CD8-positive, alpha-beta memory T cell (primary cell): ENCODE data around the gene HRH4. TPM values are rescaled to one million over a fixed set of nuclear protein-coding genes. Genes with fewer than 3 reads are reported as not detected.

Experiments used
- CTCF ChIA-PET: fragments of 350-600 bp; sonication (Branson Sonifier 250); formaldehyde crosslinking; loops from one replicate; lab custom pipeline; 2021; ENCODE audit warnings: antibody characterized with exemption; lab: Charles Lee
- POLR2A ChIA-PET: fragments of 350-600 bp; sonication (Branson Sonifier 250); formaldehyde crosslinking; loops from one replicate; lab custom pipeline; 2021; ENCODE audit warnings: antibody characterized with exemption; lab: Charles Lee
- DNase-seq, 5 donors: peaks; one replicate each; pipeline versions ENCODE4 v3.0.0 to v3.0.0-alpha.2; 2020 to 2022; ENCODE audit warnings: mixed read lengths in 1 of 5
- H3K27ac ChIP-seq: one replicate; pipeline ENCODE4 v1.7.0; 2013; ENCODE audit warnings: low read depth, mild to moderate bottlenecking, low read length, moderate library complexity
- H3K27me3 ChIP-seq: 2 replicates; pipeline ENCODE4 v1.7.0; 2013; ENCODE audit warnings: low read length, mild to moderate bottlenecking; ENCODE audit not compliant: insufficient read depth, poor library complexity, severe bottlenecking
- H3K36me3 ChIP-seq: 2 replicates; pipeline ENCODE4 v1.7.0; 2013; ENCODE audit warnings: mild to moderate bottlenecking, low read length, moderate library complexity; ENCODE audit not compliant: insufficient read depth
- H3K4me1 ChIP-seq: 2 replicates; pipeline ENCODE4 v1.7.0; 2013; ENCODE audit warnings: mild to moderate bottlenecking, low read length, moderate library complexity; ENCODE audit not compliant: insufficient read depth
- H3K4me3 ChIP-seq: 2 replicates; pipeline ENCODE4 v1.7.0; 2013; ENCODE audit warnings: mild to moderate bottlenecking, low read length
- H3K9me3 ChIP-seq: 2 replicates; pipeline ENCODE4 v1.7.0; 2013; ENCODE audit warnings: mild to moderate bottlenecking, low read length
- H3K27ac Mint-ChIP-seq, 8 donors: one replicate each; pipeline ENCODE4 v1.8.0; 2020 to 2021; ENCODE audit warnings: mixed read lengths in 8 of 8, mild to moderate bottlenecking in 6 of 8, inconsistent platforms in 3 of 8, moderate library complexity in 3 of 8
- H3K27me3 Mint-ChIP-seq, 2 donors: one replicate each; pipeline ENCODE4 v1.8.0; 2020 to 2021; ENCODE audit warnings: mixed read lengths in 2 of 2, mild to moderate bottlenecking in 1 of 2, moderate library complexity in 1 of 2
- H3K36me3 Mint-ChIP-seq, 3 donors: one replicate each; pipeline ENCODE4 v1.8.0; 2020 to 2021; ENCODE audit warnings: mixed read lengths in 3 of 3, inconsistent platforms in 1 of 3, mild to moderate bottlenecking in 1 of 3
- H3K4me1 Mint-ChIP-seq, 3 donors: one replicate each; pipeline ENCODE4 v1.8.0; 2020 to 2021; ENCODE audit warnings: mixed read lengths in 3 of 3, inconsistent platforms in 1 of 3, mild to moderate bottlenecking in 1 of 3
- H3K4me3 Mint-ChIP-seq, 7 donors: one replicate each; pipeline ENCODE4 v1.8.0; 2020 to 2021; ENCODE audit warnings: mixed read lengths in 7 of 7, mild to moderate bottlenecking in 6 of 7, moderate library complexity in 4 of 7, inconsistent platforms in 2 of 7
- H3K9me3 Mint-ChIP-seq, 5 donors: one replicate each; pipeline ENCODE4 v1.8.0; 2020 to 2022; ENCODE audit warnings: mixed read lengths in 5 of 5, mild to moderate bottlenecking in 3 of 5, moderate library complexity in 2 of 5, inconsistent platforms in 1 of 5
- polyA plus RNA-seq: library from polyadenylated mRNA; unstranded; fragments of 300-500 nt; fragmentation: Illumina TruSeq; gene quantifications from one replicate; pipeline ENCODE4 v1.2.3, GENCODE V29; 2021
- total RNA-seq, 2 experiments: library from RNA; stranded (reverse); gene quantifications; one replicate each; pipeline ENCODE4 v1.2.3, GENCODE V29; 2021

Gene HRH4
- not detected for total RNA-seq
- polyA plus RNA-seq = not detected

GRCh38 chr18:24460388-24460787 lies at the start of gene HRH4:
TSS of gene HRH4 (plus strand) at chr18:24460637. CDS start at chr18:24460729, 92 bp downstream.
- POLR2A ChIA-PET = no interaction called here
- H3K4me1 ChIP-seq = no peaks in the 10 kb centered on the region
- CTCF ChIA-PET = interaction anchor here (0.9 kb wide), 1 partner anchor 13 kb away, joined by 3 read pairs; no protein-coding TSS in a partner anchor
- H3K27me3 ChIP-seq = no peaks in the 10 kb centered on the region
- no peak within 1 kb of the TSS for H3K4me3 ChIP-seq
- DNase-seq = no peak
- peak within 1 kb of the TSS in 1 of 8 donors; percentile 23 for H3K27ac Mint-ChIP-seq
- no peak within 1 kb of the TSS for H3K27ac ChIP-seq
- H3K9me3 ChIP-seq = no peaks in the 10 kb centered on the region
- peaks cover 0 to 6% of the 10 kb centered on the region in 2 donors for H3K27me3 Mint-ChIP-seq
- H3K4me3 Mint-ChIP-seq = peak within 1 kb of the TSS in 1 of 7 donors; percentile 63
- H3K36me3 ChIP-seq = no peaks in the 10 kb centered on the region
- H3K9me3 Mint-ChIP-seq = no peaks in the 10 kb centered on the region
- peaks cover 0 to 11% (median 0%) of the 10 kb centered on the region in 3 donors for H3K4me1 Mint-ChIP-seq
- H3K36me3 Mint-ChIP-seq = peaks cover 0 to 6% (median 0%) of the 10 kb centered on the region in 3 donors

- no peak overlapping the region for H3K27ac Mint-ChIP-seq
- POLR2A ChIA-PET = no interaction called here
Measured at GRCh38 chr18:24413148-24413547, 47.3 kb upstream of the HRH4 start.

GRCh38 chr18:24414349-24415003 lies 46.0 kb upstream of the HRH4 start:
- CTCF ChIA-PET = no interaction called here
- H3K27me3 ChIP-seq = no peaks in the 10 kb centered on the region
- H3K4me3 ChIP-seq = no peak overlapping the region
- H3K4me1 ChIP-seq = no peaks in the 10 kb centered on the region
- Mint-ChIP-seq H3K36me3 (peaks cover 0 to 4% (median 0%) of the 10 kb centered on the region in 3 donors), H3K27ac (no peak overlapping the region), H3K9me3 (peaks cover 0 to 2% (median 0%) of the 10 kb centered on the region in 5 donors), H3K4me1 (no peaks in the 10 kb centered on the region), H3K27me3 (peaks cover 18 to 41% of the 10 kb centered on the region in 2 donors), H3K4me3 (no peak overlapping the region)
- H3K9me3 ChIP-seq = no peaks in the 10 kb centered on the region
- POLR2A ChIA-PET = no interaction called here
- no peak for DNase-seq
- no peaks in the 10 kb centered on the region for H3K36me3 ChIP-seq
- H3K27ac ChIP-seq = no peak overlapping the region

More at GRCh38 chr18:24413148-24413547, 47.3 kb upstream of the HRH4 start:
- Histone ChIP-seq H3K9me3 (no peaks in the 10 kb centered on the region), H3K27me3 (no peaks in the 10 kb centered on the region), H3K4me1 (no peaks in the 10 kb centered on the region), H3K36me3 (no peaks in the 10 kb centered on the region), H3K27ac (no peak overlapping the region), H3K4me3 (no peak overlapping the region)
- CTCF ChIA-PET = interaction anchor here (1.2 kb wide), 1 partner anchor 9 kb away, joined by 4 read pairs; no protein-coding TSS in a partner anchor
- no peak for DNase-seq
- H3K27me3 Mint-ChIP-seq = peaks cover 25 to 43% of the 10 kb centered on the region in 2 donors
- no peaks in the 10 kb centered on the region for H3K4me1 Mint-ChIP-seq
- no peaks in the 10 kb centered on the region for H3K36me3 Mint-ChIP-seq
- no peak overlapping the region for H3K4me3 Mint-ChIP-seq
- H3K9me3 Mint-ChIP-seq = peaks cover 0 to 2% (median 0%) of the 10 kb centered on the region in 5 donors

- Mint-ChIP-seq H3K4me3 (no peak overlapping the region), H3K36me3 (peaks cover 0 to 8% (median 0%) of the 10 kb centered on the region in 3 donors), H3K9me3 (no peaks in the 10 kb centered on the region), H3K27me3 (peaks cover 20 to 50% of the 10 kb centered on the region in 2 donors), H3K27ac (no peak overlapping the region), H3K4me1 (no peaks in the 10 kb centered on the region)
- Histone ChIP-seq H3K36me3 (no peaks in the 10 kb centered on the region), H3K4me1 (no peaks in the 10 kb centered on the region), H3K4me3 (no peak overlapping the region), H3K27ac (no peak overlapping the region), H3K27me3 (no peaks in the 10 kb centered on the region), H3K9me3 (no peaks in the 10 kb centered on the region)
- POLR2A ChIA-PET = no interaction called here
- DNase-seq = no peak
- CTCF ChIA-PET = interaction anchor here (0.9 kb wide), 1 partner anchor 11 kb away, joined by 4 read pairs; no protein-coding TSS in a partner anchor
Measured at GRCh38 chr18:24417480-24417879, 43.0 kb upstream of the HRH4 start.

GRCh38 chr18:24420551-24420950 lies 39.9 kb upstream of the HRH4 start:
- peaks cover 0 to 2% (median 2%) of the 10 kb centered on the region in 5 donors for H3K9me3 Mint-ChIP-seq
- ChIA-PET POLR2A (no interaction called here), CTCF (no interaction called here)
- DNase-seq = no peak
- H3K27me3 Mint-ChIP-seq = peaks cover 17 to 61% of the 10 kb centered on the region in 2 donors
- H3K4me1 ChIP-seq = no peaks in the 10 kb centered on the region
- peaks cover under 1 to 2% (median under 1%) of the 10 kb centered on the region in 3 donors for H3K4me1 Mint-ChIP-seq
- no peaks in the 10 kb centered on the region for H3K36me3 ChIP-seq
- no peak overlapping the region for H3K4me3 Mint-ChIP-seq
- H3K27me3 ChIP-seq = no peaks in the 10 kb centered on the region
- H3K27ac Mint-ChIP-seq = no peak overlapping the region
- H3K4me3 ChIP-seq = no peak overlapping the region
- no peak overlapping the region for H3K27ac ChIP-seq
- peaks cover under 1 to 19% (median 6%) of the 10 kb centered on the region in 3 donors for H3K36me3 Mint-ChIP-seq
- H3K9me3 ChIP-seq = no peaks in the 10 kb centered on the region

- peaks cover 17 to 61% of the 10 kb centered on the region in 2 donors for H3K27me3 Mint-ChIP-seq
Measured at GRCh38 chr18:24421831-24422230, 38.6 kb upstream of the HRH4 start.

GRCh38 chr18:24426073-24426397 lies 34.4 kb upstream of the HRH4 start:
- peak overlapping the region; percentile 72 for H3K4me3 ChIP-seq
- H3K4me1 ChIP-seq = peaks cover 4% of the 10 kb centered on the region
- H3K27ac Mint-ChIP-seq = peak overlapping the region in 5 of 8 donors; percentile 7 to 58 (median 53)
- peaks cover 8 to 33% of the 10 kb centered on the region in 2 donors for H3K27me3 Mint-ChIP-seq
- no peaks in the 10 kb centered on the region for H3K36me3 ChIP-seq
- peaks cover 18 to 25% (median 22%) of the 10 kb centered on the region in 3 donors for H3K4me1 Mint-ChIP-seq
- H3K27ac ChIP-seq = no peak overlapping the region
- ChIA-PET POLR2A (no interaction called here), CTCF (no interaction called here)
- no peaks in the 10 kb centered on the region for H3K9me3 ChIP-seq
- no peak for DNase-seq
- H3K27me3 ChIP-seq = no peaks in the 10 kb centered on the region
- peaks cover 0 to 12% (median 8%) of the 10 kb centered on the region in 5 donors for H3K9me3 Mint-ChIP-seq
- H3K4me3 Mint-ChIP-seq = peak overlapping the region; percentile 77 to 94 (median 82)
- H3K36me3 Mint-ChIP-seq = peaks cover 10 to 28% (median 16%) of the 10 kb centered on the region in 3 donors

More at GRCh38 chr18:24421831-24422230, 38.6 kb upstream of the HRH4 start:
- ChIA-PET CTCF (interaction anchor here (0.8 to 1.5 kb wide), 3 partner anchors 9 to 67 kb away, joined by 3 to 4 read pairs (median 3); no protein-coding TSS in a partner anchor), POLR2A (no interaction called here)
- H3K27ac ChIP-seq = no peak overlapping the region
- no peak overlapping the region for H3K27ac Mint-ChIP-seq
- H3K36me3 Mint-ChIP-seq = peaks cover 6 to 26% (median 8%) of the 10 kb centered on the region in 3 donors
- no peak for DNase-seq
- H3K9me3 ChIP-seq = no peaks in the 10 kb centered on the region
- peaks cover 4% of the 10 kb centered on the region for H3K4me1 ChIP-seq
- H3K36me3 ChIP-seq = no peaks in the 10 kb centered on the region
- H3K4me1 Mint-ChIP-seq = peaks cover 7 to 10% (median 9%) of the 10 kb centered on the region in 3 donors
- no peak overlapping the region for H3K4me3 Mint-ChIP-seq
- H3K9me3 Mint-ChIP-seq = peaks cover 0 to 9% (median 8%) of the 10 kb centered on the region in 5 donors
- no peaks in the 10 kb centered on the region for H3K27me3 ChIP-seq
- H3K4me3 ChIP-seq = no peak overlapping the region
